Neural cell (in vitro differentiated cells): ENCODE results near the gene HDGF. TPM values are rescaled to one million over a fixed set of nuclear protein-coding genes. Genes with fewer than 3 reads are reported as not detected.

ENCODE experiments used
- H2AFZ ChIP-seq: fragments of 200-600, 300-800 bp; sonication (generic), shearing (Covaris generic); 2 replicates; pipeline ENCODE4 v1.6.0; 2014; ENCODE audit warnings: low read depth, mild to moderate bottlenecking, antibody characterized with exemption, low read length, moderate library complexity
- H3F3A ChIP-seq: fragments of 200-600 bp; shearing (Covaris generic); 2 replicates; pipeline ENCODE4 v1.6.1; 2016; ENCODE audit warnings: mild to moderate bottlenecking, moderate library complexity, mixed read lengths, antibody characterized with exemption, low read length; ENCODE audit not compliant: insufficient read depth, poor library complexity, severe bottlenecking
- H3K27ac ChIP-seq: fragments of 200-600, 300-800 bp; sonication (generic), shearing (Covaris generic); 2 replicates; pipeline ENCODE4 v1.5.1; 2014; ENCODE audit warnings: mild to moderate bottlenecking, low read length, moderate library complexity
- H3K27me3 ChIP-seq: fragments of 300-800, 200-600 bp; sonication (generic), shearing (Covaris generic); 2 replicates; pipeline ENCODE4 v1.6.0; 2014; ENCODE audit warnings: mild to moderate bottlenecking, low read depth, low read length, moderate library complexity; ENCODE audit not compliant: insufficient read depth
- H3K36me3 ChIP-seq: fragments of 300-800, 200-600 bp; sonication (generic), shearing (Covaris generic); 2 replicates; pipeline ENCODE4 v1.5.1; 2014; ENCODE audit warnings: mild to moderate bottlenecking, antibody characterized with exemption, low read length, moderate library complexity; ENCODE audit not compliant: insufficient read depth
- H3K4me2 ChIP-seq: fragments of 300-800, 200-600 bp; sonication (generic), shearing (Covaris generic); 2 replicates; pipeline ENCODE4 v1.6.0; 2014; ENCODE audit warnings: mild to moderate bottlenecking, low read length
- H3K4me3 ChIP-seq: fragments of 300-800, 200-600 bp; sonication (generic), shearing (Covaris generic); 2 replicates; pipeline ENCODE4 v1.5.1; 2014; ENCODE audit warnings: mild to moderate bottlenecking, low read length, moderate library complexity
- H3K79me2 ChIP-seq: fragments of 200-600 bp; shearing (Covaris generic); replicated peaks from 2 replicates; pipeline ENCODE4 v1.6.0; 2014; ENCODE audit warnings: mild to moderate bottlenecking, low read length, moderate library complexity; ENCODE audit not compliant: insufficient read depth
- H3K9ac ChIP-seq: fragments of 300-800, 200-600 bp; sonication (generic), shearing (Covaris generic); 2 replicates; pipeline ENCODE4 v1.6.1; 2016; ENCODE audit warnings: mild to moderate bottlenecking, low read length, mixed read lengths
- H3K9me2 ChIP-seq: fragments of 200-600 bp; shearing (Covaris generic); 2 replicates; pipeline ENCODE4 v1.6.1; 2016; ENCODE audit warnings: mild to moderate bottlenecking, low read length, mixed read lengths; ENCODE audit not compliant: insufficient read depth
- H3K9me3 ChIP-seq: fragments of 200-600, 300-800 bp; sonication (generic), shearing (Covaris generic); 2 replicates; pipeline ENCODE4 v1.6.1; 2016; ENCODE audit warnings: mild to moderate bottlenecking, mixed run types, low read length, moderate library complexity, mixed read lengths
- H4K20me1 ChIP-seq: fragments of 200-600 bp; shearing (Covaris generic); 2 replicates; pipeline ENCODE4 v1.6.1; 2016; ENCODE audit warnings: mild to moderate bottlenecking, mixed run types; ENCODE audit not compliant: insufficient read depth
- CTCF ChIP-seq: fragments of 450-650 bp; IDR thresholded peaks from 2 replicates; pipeline ENCODE4 v1.5.1; 2014; ENCODE audit warnings: antibody characterized with exemption, mild to moderate bottlenecking, moderate library complexity; ENCODE audit not compliant: poor library complexity, severe bottlenecking
- EP300 ChIP-seq: fragments of 450-650 bp; conservative IDR thresholded peaks from 2 replicates; pipeline ENCODE4 v1.6.1; 2014; ENCODE audit warnings: antibody characterized with exemption, mild to moderate bottlenecking, moderate library complexity; ENCODE audit not compliant: poor library complexity, severe bottlenecking
- EZH2 ChIP-seq: fragments of 200-600, 300-800 bp; shearing (Covaris generic), sonication (generic); IDR thresholded peaks from 2 replicates; pipeline ENCODE4 v1.6.1; 2014; ENCODE audit warnings: antibody characterized with exemption, low read length, borderline replicate concordance, mild to moderate bottlenecking; ENCODE audit not compliant: insufficient read depth, poor library complexity, severe bottlenecking
- MXI1 ChIP-seq: fragments of 450-650 bp; conservative IDR thresholded peaks from 2 replicates; pipeline ENCODE4 v1.6.1; 2014; ENCODE audit warnings: antibody characterized with exemption, mild to moderate bottlenecking; ENCODE audit not compliant: poor library complexity, severe bottlenecking
- POLR2AphosphoS5 ChIP-seq: IDR thresholded peaks from 2 replicates; pipeline ENCODE4 v1.6.1; 2012
- RAD21 ChIP-seq: fragments of 450-650 bp; conservative IDR thresholded peaks from 2 replicates; pipeline ENCODE4 v1.6.1; 2014; ENCODE audit warnings: antibody characterized with exemption, mild to moderate bottlenecking, moderate library complexity
- REST ChIP-seq: IDR thresholded peaks from 2 replicates; pipeline ENCODE4 v1.6.1; 2012; ENCODE audit warnings: borderline replicate concordance
- SMC3 ChIP-seq: fragments of 450-650 bp; conservative IDR thresholded peaks from 2 replicates; pipeline ENCODE4 v1.6.1; 2014; ENCODE audit warnings: antibody characterized with exemption, mild to moderate bottlenecking, moderate library complexity; ENCODE audit not compliant: poor library complexity
- TAF1 ChIP-seq: IDR thresholded peaks from 2 replicates; pipeline ENCODE4 v1.6.1; 2012; ENCODE audit warnings: low read depth
- polyA plus RNA-seq: library from polyadenylated mRNA; depleted of rRNA; stranded (reverse); fragments of >200 nt; gene quantifications from 2 replicates; pipeline ENCODE4 v1.2.3, GENCODE V29; 2014

Gene HDGF
- polyA plus RNA-seq, 1 donor from 2014 or later = 138 TPM

GRCh38 chr1:156706657-156707416, 44.6 kb downstream of the HDGF start:
- Histone ChIP-seq H3K9ac (peak overlapping the region; percentile 35), H3K79me2 (no peaks in the 10 kb centered on the region), H2AFZ (no peak overlapping the region), H3K9me3 (no peaks in the 10 kb centered on the region), H3K4me3 (peak overlapping the region; percentile 56), H3K27me3 (peaks cover 15% of the 10 kb centered on the region), H3K36me3 (no peaks in the 10 kb centered on the region), H3K4me2 (peak overlapping the region; percentile 36), H3K27ac (no peak overlapping the region), H3F3A (peaks cover 8% of the 10 kb centered on the region), H4K20me1 (no peaks in the 10 kb centered on the region), H3K9me2 (no peaks in the 10 kb centered on the region)
- no peak for TF ChIP-seq CTCF
- TF ChIP-seq MXI1 = no peak
- no peak for TF ChIP-seq EZH2
- no peak for TF ChIP-seq REST
- no peak for TF ChIP-seq EP300
- peak; percentile 1 for TF ChIP-seq POLR2AphosphoS5
- TF ChIP-seq RAD21 = no peak

- Histone ChIP-seq H3K9me2 (no peaks in the 10 kb centered on the region), H3K27ac (no peak overlapping the region), H3K27me3 (peaks cover 15% of the 10 kb centered on the region), H3K79me2 (no peaks in the 10 kb centered on the region), H3K4me3 (peak overlapping the region; percentile 56), H2AFZ (no peak overlapping the region), H3K4me2 (peak overlapping the region; percentile 48), H3F3A (peaks cover 8% of the 10 kb centered on the region), H4K20me1 (no peaks in the 10 kb centered on the region), H3K36me3 (no peaks in the 10 kb centered on the region), H3K9ac (peak overlapping the region; percentile 35), H3K9me3 (no peaks in the 10 kb centered on the region)
- no peak for TF ChIP-seq MXI1
- TF ChIP-seq SMC3 = peak; percentile 59
- peak; percentile 80 for TF ChIP-seq CTCF
- no peak for TF ChIP-seq TAF1
- TF ChIP-seq RAD21 = peak; percentile 60
- no peak for TF ChIP-seq EP300
- peak; percentile 15 for TF ChIP-seq POLR2AphosphoS5
Measured at GRCh38 chr1:156705918-156706656, 45.4 kb downstream of the HDGF start.
